Sigmoid colon (tissue), 4 donors: ENCODE measurements around the gene CBFA2T2.

Experiments used
- POLR2AphosphoS5 ChIP-seq, 4 donors: sonication (generic); formaldehyde crosslinking; IDR thresholded peaks; one replicate each; pipeline ENCODE4 v1.6.1; 2017; ENCODE audit warnings: antibody characterized with exemption in 4 of 4
- TF ChIP-seq, protein P1 (sequence below), 4 experiments: fragments of 450-650 bp in 3 of 4; fragments of 200-600 bp in 1 of 4; IDR thresholded peaks; one replicate each; pipeline ENCODE4 v1.5.1; 2016 to 2019; ENCODE audit warnings: antibody characterized with exemption in 4 of 4, mild to moderate bottlenecking in 3 of 4, moderate library complexity in 2 of 4

DNA sequence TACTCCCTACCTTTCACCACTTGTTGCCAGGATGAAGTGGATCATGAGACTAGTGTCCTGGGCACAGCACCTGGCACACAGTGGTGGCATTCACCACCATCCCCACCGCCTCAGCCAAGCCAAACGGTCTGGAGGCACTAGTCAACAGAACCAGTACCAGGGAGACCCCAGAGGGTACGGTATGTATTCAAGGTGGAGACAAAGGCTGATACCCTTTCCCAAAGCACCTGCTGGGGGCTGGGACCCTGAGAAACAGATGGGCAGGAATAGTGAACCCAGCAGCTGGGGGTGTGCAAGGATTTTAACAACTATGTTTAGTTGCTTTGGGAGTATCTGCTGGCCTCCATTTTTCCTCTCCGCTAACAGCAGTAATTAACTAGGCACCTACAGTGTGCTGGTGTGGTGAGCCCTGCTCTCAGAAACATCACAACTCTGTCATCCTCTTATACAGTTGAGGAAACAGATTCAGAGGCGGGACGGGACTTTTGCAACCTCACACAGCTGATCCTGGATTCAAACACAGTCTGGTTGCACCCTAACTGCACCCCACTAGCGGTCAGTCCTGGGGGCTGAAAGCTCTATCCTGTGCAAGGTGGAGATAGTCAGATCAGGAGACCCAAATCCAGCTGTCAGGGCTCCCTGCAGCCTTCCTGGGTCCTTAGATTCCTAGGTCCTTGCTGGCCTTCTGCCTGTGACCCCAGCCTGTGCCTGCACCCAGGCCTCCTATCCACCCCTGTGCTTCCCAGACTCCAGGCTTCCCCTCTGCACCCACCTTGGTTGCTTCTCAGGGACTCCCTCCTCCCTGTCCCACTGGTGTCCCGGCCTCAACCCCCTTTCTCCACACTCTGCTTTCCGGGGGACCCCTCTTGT lies 47.5 kb upstream of the CBFA2T2 start:
- TF ChIP-seq, protein P1, sequence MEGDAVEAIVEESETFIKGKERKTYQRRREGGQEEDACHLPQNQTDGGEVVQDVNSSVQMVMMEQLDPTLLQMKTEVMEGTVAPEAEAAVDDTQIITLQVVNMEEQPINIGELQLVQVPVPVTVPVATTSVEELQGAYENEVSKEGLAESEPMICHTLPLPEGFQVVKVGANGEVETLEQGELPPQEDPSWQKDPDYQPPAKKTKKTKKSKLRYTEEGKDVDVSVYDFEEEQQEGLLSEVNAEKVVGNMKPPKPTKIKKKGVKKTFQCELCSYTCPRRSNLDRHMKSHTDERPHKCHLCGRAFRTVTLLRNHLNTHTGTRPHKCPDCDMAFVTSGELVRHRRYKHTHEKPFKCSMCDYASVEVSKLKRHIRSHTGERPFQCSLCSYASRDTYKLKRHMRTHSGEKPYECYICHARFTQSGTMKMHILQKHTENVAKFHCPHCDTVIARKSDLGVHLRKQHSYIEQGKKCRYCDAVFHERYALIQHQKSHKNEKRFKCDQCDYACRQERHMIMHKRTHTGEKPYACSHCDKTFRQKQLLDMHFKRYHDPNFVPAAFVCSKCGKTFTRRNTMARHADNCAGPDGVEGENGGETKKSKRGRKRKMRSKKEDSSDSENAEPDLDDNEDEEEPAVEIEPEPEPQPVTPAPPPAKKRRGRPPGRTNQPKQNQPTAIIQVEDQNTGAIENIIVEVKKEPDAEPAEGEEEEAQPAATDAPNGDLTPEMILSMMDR (IDR thresholded peaks at IDR 0.05) = no peak
- no peak for TF ChIP-seq POLR2AphosphoS5 (IDR thresholded peaks at IDR 0.05)
